ENCODE measurements around the gene KCNRG.

The KCNRG gene

DNA sequence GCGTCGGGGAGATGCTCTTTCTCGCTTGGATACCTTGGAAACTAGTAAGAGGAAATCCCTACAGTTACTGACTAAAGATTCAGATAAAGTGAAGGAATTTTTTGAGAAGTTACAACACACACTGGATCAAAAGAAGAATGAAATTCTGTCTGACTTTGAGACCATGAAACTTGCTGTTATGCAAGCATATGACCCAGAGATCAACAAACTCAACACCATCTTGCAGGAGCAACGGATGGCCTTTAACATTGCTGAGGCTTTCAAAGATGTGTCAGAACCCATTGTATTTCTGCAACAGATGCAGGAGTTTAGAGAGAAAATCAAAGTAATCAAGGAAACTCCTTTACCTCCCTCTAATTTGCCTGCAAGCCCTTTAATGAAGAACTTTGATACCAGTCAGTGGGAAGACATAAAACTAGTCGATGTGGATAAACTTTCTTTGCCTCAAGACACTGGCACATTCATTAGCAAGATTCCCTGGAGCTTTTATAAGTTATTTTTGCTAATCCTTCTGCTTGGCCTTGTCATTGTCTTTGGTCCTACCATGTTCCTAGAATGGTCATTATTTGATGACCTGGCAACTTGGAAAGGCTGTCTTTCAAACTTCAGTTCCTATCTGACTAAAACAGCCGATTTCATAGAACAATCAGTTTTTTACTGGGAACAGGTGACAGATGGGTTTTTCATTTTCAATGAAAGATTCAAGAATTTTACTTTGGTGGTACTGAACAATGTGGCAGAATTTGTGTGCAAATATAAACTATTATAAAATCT lies 2.7 kb upstream of the KCNRG start:
- H3K9me3 ChIP-seq (ENCODE audit: control insufficient read depth, low read length), result no peaks in the 10 kb centered on the region
- no peaks in the 10 kb centered on the region for H3K27me3 ChIP-seq (replicated peaks; ENCODE audit: control insufficient read depth, insufficient read depth, low read length)
- peaks cover 50% of the 10 kb centered on the region for H3K36me3 ChIP-seq (ENCODE audit: control insufficient read depth, insufficient read depth, low read length, severe bottlenecking)
- no peak overlapping the region for H3K9ac ChIP-seq (ENCODE audit: low read length)
- peaks cover 38% of the 10 kb centered on the region for H3K4me1 ChIP-seq (ENCODE audit: control insufficient read depth, insufficient read depth, low read length)
- DNase-seq (ENCODE audit: low read depth), result peak; percentile 46
- no peak overlapping the region for H3K4me3 ChIP-seq (ENCODE audit: low read length)

DNA sequence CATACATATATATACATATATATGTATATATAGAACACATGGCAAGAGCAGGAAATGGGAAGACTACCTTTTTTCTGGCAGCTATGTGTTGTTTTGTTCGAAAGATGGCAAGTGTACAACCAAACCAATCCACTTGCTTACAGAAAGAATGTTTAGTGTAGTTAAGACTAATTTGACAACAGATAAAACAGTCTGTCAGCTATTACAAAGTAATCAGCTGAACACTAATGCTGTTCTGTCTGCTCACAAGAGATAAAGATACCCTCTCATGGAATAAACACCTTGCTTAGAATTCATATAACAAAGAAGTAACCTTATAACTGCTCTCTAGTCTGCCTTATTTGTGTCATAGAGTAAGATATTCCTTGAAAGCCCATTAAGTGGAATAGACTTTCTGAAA lies 858 bp upstream of the KCNRG start:
- H3K9me3 ChIP-seq (ENCODE audit: control insufficient read depth, low read length), result no peaks in the 10 kb centered on the region
- H3K9ac ChIP-seq (ENCODE audit: low read length), result no peak overlapping the region
- H3K4me3 ChIP-seq (ENCODE audit: low read length), result no peak overlapping the region
- peaks cover 44% of the 10 kb centered on the region for H3K4me1 ChIP-seq (ENCODE audit: control insufficient read depth, insufficient read depth, low read length)
- H3K27me3 ChIP-seq (replicated peaks; ENCODE audit: control insufficient read depth, insufficient read depth, low read length), result no peaks in the 10 kb centered on the region
- H3K36me3 ChIP-seq (ENCODE audit: control insufficient read depth, insufficient read depth, low read length, severe bottlenecking), result peaks cover 53% of the 10 kb centered on the region
- DNase-seq (ENCODE audit: low read depth), result no peak

DNA sequence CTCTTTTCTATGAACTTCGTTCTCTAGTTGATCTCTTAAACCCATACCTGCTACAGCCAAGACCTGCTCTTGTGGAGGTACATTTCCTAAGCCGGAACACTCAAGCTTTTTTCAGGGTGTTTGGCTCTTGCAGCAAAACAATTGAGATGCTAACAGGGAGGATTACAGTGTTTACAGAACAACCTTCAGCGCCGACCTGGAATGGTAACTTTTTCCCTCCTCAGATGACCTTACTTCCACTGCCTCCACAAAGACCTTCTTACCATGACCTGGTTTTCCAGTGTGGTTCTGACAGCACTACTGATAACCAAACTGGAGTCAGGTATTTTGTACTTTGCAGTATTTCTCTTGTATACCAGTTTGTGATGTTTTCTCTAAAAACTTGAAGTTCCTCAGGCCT lies 506 bp downstream of the KCNRG start:
- Histone ChIP-seq H3K27me3 (replicated peaks; ENCODE audit: control insufficient read depth, insufficient read depth, low read length) (no peaks in the 10 kb centered on the region), H3K36me3 (ENCODE audit: control insufficient read depth, insufficient read depth, low read length, severe bottlenecking) (peaks cover 57% of the 10 kb centered on the region), H3K9me3 (ENCODE audit: control insufficient read depth, low read length) (no peaks in the 10 kb centered on the region), H3K4me3 (ENCODE audit: low read length) (no peak overlapping the region), H3K9ac (ENCODE audit: low read length) (no peak overlapping the region), H3K4me1 (ENCODE audit: control insufficient read depth, insufficient read depth, low read length) (peaks cover 44% of the 10 kb centered on the region)
- DNase-seq (ENCODE audit: low read depth), result no peak

GRCh38 chr13:50016444-50016843 lies 1.2 kb downstream of the KCNRG start:
- Histone ChIP-seq H3K4me1 (ENCODE audit: control insufficient read depth, insufficient read depth, low read length) (peaks cover 44% of the 10 kb centered on the region), H3K9ac (ENCODE audit: low read length) (no peak overlapping the region), H3K36me3 (ENCODE audit: control insufficient read depth, insufficient read depth, low read length, severe bottlenecking) (peaks cover 54% of the 10 kb centered on the region), H3K9me3 (ENCODE audit: control insufficient read depth, low read length) (no peaks in the 10 kb centered on the region), H3K27me3 (replicated peaks; ENCODE audit: control insufficient read depth, insufficient read depth, low read length) (no peaks in the 10 kb centered on the region), H3K4me3 (ENCODE audit: low read length) (no peak overlapping the region)
- peak; percentile 72 for DNase-seq (ENCODE audit: low read depth)

DNA sequence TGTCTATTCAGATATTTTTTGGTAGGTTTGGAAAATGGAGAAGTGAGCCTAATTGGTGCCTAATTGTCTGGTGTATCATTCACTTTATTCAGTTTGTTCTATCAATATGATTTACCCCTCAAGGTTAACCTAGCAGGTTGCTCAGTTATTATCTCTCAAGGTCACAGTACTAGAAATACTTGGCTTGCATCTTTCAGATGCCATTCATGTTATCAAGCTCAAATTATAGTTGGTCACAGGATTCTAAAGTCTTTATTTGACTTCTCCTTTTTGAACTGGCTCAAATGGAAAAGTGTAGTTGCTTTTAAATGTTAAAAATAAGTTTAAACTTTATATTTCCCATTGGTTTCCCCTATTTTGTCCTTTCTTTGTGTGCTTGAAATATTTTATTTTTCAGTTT lies 2.6 kb downstream of the KCNRG start:
- peaks cover 46% of the 10 kb centered on the region for H3K36me3 ChIP-seq (ENCODE audit: control insufficient read depth, insufficient read depth, low read length, severe bottlenecking)
- no peak overlapping the region for H3K4me3 ChIP-seq (ENCODE audit: low read length)
- peaks cover 42% of the 10 kb centered on the region for H3K4me1 ChIP-seq (ENCODE audit: control insufficient read depth, insufficient read depth, low read length)
- DNase-seq (ENCODE audit: low read depth), result no peak
- H3K27me3 ChIP-seq (replicated peaks; ENCODE audit: control insufficient read depth, insufficient read depth, low read length), result no peaks in the 10 kb centered on the region
- no peak overlapping the region for H3K9ac ChIP-seq (ENCODE audit: low read length)
- no peaks in the 10 kb centered on the region for H3K9me3 ChIP-seq (ENCODE audit: control insufficient read depth, low read length)

- Histone ChIP-seq H3K4me3 (ENCODE audit: low read length) (no peak overlapping the region), H3K27me3 (replicated peaks; ENCODE audit: control insufficient read depth, insufficient read depth, low read length) (no peaks in the 10 kb centered on the region), H3K9ac (ENCODE audit: low read length) (no peak overlapping the region), H3K36me3 (ENCODE audit: control insufficient read depth, insufficient read depth, low read length, severe bottlenecking) (peaks cover 23% of the 10 kb centered on the region), H3K9me3 (ENCODE audit: control insufficient read depth, low read length) (no peaks in the 10 kb centered on the region), H3K4me1 (ENCODE audit: control insufficient read depth, insufficient read depth, low read length) (peaks cover 22% of the 10 kb centered on the region)
- DNase-seq (ENCODE audit: low read depth), result peak; percentile 45
Measured at GRCh38 chr13:50025436-50025835, 10.2 kb downstream of the KCNRG start.

- Histone ChIP-seq H3K9ac (ENCODE audit: low read length) (no peak overlapping the region), H3K9me3 (ENCODE audit: control insufficient read depth, low read length) (no peaks in the 10 kb centered on the region), H3K36me3 (ENCODE audit: control insufficient read depth, insufficient read depth, low read length, severe bottlenecking) (peaks cover 13% of the 10 kb centered on the region), H3K27me3 (replicated peaks; ENCODE audit: control insufficient read depth, insufficient read depth, low read length) (no peaks in the 10 kb centered on the region), H3K4me1 (ENCODE audit: control insufficient read depth, insufficient read depth, low read length) (peaks cover 20% of the 10 kb centered on the region), H3K4me3 (ENCODE audit: low read length) (no peak overlapping the region)
- DNase-seq (ENCODE audit: low read depth), result no peak
Measured at GRCh38 chr13:50026788-50027473, 11.7 kb downstream of the KCNRG start.

GRCh38 chr13:50030315-50030714 lies 15.1 kb downstream of the KCNRG start:
- H3K9ac ChIP-seq (ENCODE audit: low read length), result no peak overlapping the region

DNA sequence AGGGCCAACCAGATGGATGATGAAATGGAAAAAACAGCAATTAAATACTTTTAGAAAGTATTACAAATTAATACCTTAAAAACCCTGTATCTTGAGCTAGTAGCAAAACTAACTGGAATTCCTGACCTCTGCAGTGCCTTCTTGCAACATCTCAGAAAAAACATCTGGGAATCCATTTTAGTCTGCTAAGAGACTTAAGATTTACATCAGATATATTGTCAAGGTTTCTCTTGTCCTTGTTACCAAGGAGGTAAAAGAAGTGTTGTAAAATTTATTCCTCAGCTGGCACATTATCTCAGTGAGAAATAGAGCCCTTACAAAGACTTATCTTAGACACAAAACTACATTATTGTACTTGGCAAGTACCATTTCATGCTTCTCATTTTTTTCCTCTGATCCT lies 18.5 kb downstream of the KCNRG start:
- Histone ChIP-seq H3K9me3 (ENCODE audit: control insufficient read depth, low read length) (no peaks in the 10 kb centered on the region), H3K36me3 (ENCODE audit: control insufficient read depth, insufficient read depth, low read length, severe bottlenecking) (peaks cover 3% of the 10 kb centered on the region), H3K4me1 (ENCODE audit: control insufficient read depth, insufficient read depth, low read length) (peaks cover 10% of the 10 kb centered on the region), H3K9ac (ENCODE audit: low read length) (no peak overlapping the region), H3K27me3 (replicated peaks; ENCODE audit: control insufficient read depth, insufficient read depth, low read length) (no peaks in the 10 kb centered on the region), H3K4me3 (ENCODE audit: low read length) (no peak overlapping the region)
- DNase-seq (ENCODE audit: low read depth), result peak; percentile 62

More at GRCh38 chr13:50030315-50030714, 15.1 kb downstream of the KCNRG start:
- no peaks in the 10 kb centered on the region for H3K9me3 ChIP-seq (ENCODE audit: control insufficient read depth, low read length)
- H3K4me1 ChIP-seq (ENCODE audit: control insufficient read depth, insufficient read depth, low read length), result peaks cover 24% of the 10 kb centered on the region
- H3K27me3 ChIP-seq (replicated peaks; ENCODE audit: control insufficient read depth, insufficient read depth, low read length), result no peaks in the 10 kb centered on the region
- DNase-seq (ENCODE audit: low read depth), result no peak
- no peak overlapping the region for H3K4me3 ChIP-seq (ENCODE audit: low read length)
- no peaks in the 10 kb centered on the region for H3K36me3 ChIP-seq (ENCODE audit: control insufficient read depth, insufficient read depth, low read length, severe bottlenecking)

- peaks cover 10% of the 10 kb centered on the region for H3K4me1 ChIP-seq (ENCODE audit: control insufficient read depth, insufficient read depth, low read length)
- no peaks in the 10 kb centered on the region for H3K27me3 ChIP-seq (replicated peaks; ENCODE audit: control insufficient read depth, insufficient read depth, low read length)
- H3K9me3 ChIP-seq (ENCODE audit: control insufficient read depth, low read length), result no peaks in the 10 kb centered on the region
- no peak overlapping the region for H3K9ac ChIP-seq (ENCODE audit: low read length)
- H3K36me3 ChIP-seq (ENCODE audit: control insufficient read depth, insufficient read depth, low read length, severe bottlenecking), result peaks cover 12% of the 10 kb centered on the region
- H3K4me3 ChIP-seq (ENCODE audit: low read length), result no peak overlapping the region
- DNase-seq (ENCODE audit: low read depth), result no peak
Measured at GRCh38 chr13:50037788-50038187, 22.5 kb downstream of the KCNRG start.

DNA sequence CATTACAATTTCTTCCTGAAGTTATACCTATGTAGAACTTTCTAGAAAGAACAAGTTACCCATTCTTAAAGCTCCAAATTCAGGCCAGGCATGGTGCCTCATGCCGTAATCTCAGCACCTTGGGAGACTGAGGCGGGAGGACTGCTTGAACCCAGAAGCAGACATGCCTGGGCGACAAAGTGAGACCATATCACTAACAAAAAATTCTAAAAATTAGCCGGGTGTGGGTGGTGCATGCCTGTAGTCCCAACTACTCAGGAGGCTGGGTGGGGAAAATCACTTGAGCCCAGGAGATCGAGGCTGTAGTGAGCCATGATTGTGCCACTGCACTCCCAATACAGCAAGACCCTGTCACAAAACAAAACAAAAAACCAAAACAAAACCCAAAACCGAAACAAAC lies 23.0 kb downstream of the KCNRG start:
- Histone ChIP-seq H3K9ac (ENCODE audit: low read length) (no peak overlapping the region), H3K4me1 (ENCODE audit: control insufficient read depth, insufficient read depth, low read length) (peaks cover 10% of the 10 kb centered on the region), H3K9me3 (ENCODE audit: control insufficient read depth, low read length) (no peaks in the 10 kb centered on the region), H3K4me3 (ENCODE audit: low read length) (no peak overlapping the region), H3K36me3 (ENCODE audit: control insufficient read depth, insufficient read depth, low read length, severe bottlenecking) (peaks cover 15% of the 10 kb centered on the region), H3K27me3 (replicated peaks; ENCODE audit: control insufficient read depth, insufficient read depth, low read length) (no peaks in the 10 kb centered on the region)
- no peak for DNase-seq (ENCODE audit: low read depth)

Data from adipocyte (in vitro differentiated cells).